K562 (cell line): ENCODE measurements around the gene PFKFB2. TPM values are rescaled to one million over a fixed set of nuclear protein-coding genes. Genes with fewer than 3 reads are reported as not detected.
A peak's percentile ranks its signal among the peaks of the same experiment; 100 is the strongest.

ENCODE experiments used
- ATF7 ChIP-seq: fragments of 450-650 bp; IDR thresholded peaks from 2 replicates; pipeline ENCODE4 v1.7.1; 2014; ENCODE audit warnings: mild to moderate bottlenecking, moderate library complexity
- CAMTA2 ChIP-seq: fragments of 250-450 bp; sonication (Bioruptor Pico); conservative IDR thresholded peaks from 2 replicates; pipeline ENCODE4 v1.5.1; 2022
- CBX3 ChIP-seq, 2 experiments: IDR thresholded peaks; 1 replicate in 1 of 2; 2 replicates in 1 of 2; pipeline ENCODE4 v1.6.1; 2012; ENCODE audit warnings: inconsistent platforms in 2 of 2, low read length in 2 of 2, borderline replicate concordance in 1 of 2, control low read depth in 1 of 2
- CC2D1A ChIP-seq: fragments of 450-650 bp; IDR thresholded peaks from 2 replicates; pipeline ENCODE4 v1.6.1; 2017; ENCODE audit warnings: mild to moderate bottlenecking
- CREM ChIP-seq: IDR thresholded peaks from 2 replicates; pipeline ENCODE4 v1.6.1; 2014; ENCODE audit warnings: antibody characterized with exemption, low read depth
- DNMT1 ChIP-seq: fragments of 450-650 bp; IDR thresholded peaks from 2 replicates; pipeline ENCODE4 v1.6.1; 2016; ENCODE audit warnings: antibody characterized with exemption, mild to moderate bottlenecking
- HDAC2 ChIP-seq: fragments of 450-650 bp; IDR thresholded peaks from 2 replicates; pipeline ENCODE4 v1.6.1; 2016; ENCODE audit warnings: mild to moderate bottlenecking
- LCOR ChIP-seq: sonication (generic); formaldehyde crosslinking; IDR thresholded peaks from 2 replicates; pipeline ENCODE4 v1.8.0; 2022; ENCODE audit warnings: mild to moderate bottlenecking, missing genetic modification reagents
- MYC ChIP-seq, 2 experiments: fragments of 250-450 bp in 1 of 2; sonication (Bioruptor Pico) in 1 of 2; IDR thresholded peaks; 2 replicates each; pipeline versions ENCODE4 v1.5.1 to v1.6.1; 2012 to 2021; ENCODE audit warnings: low read depth in 2 of 2, borderline replicate concordance in 1 of 2, improper control_type of control experiment in 1 of 2, low read length in 1 of 2, mild to moderate bottlenecking in 1 of 2, moderate library complexity in 1 of 2
- NCOA1 ChIP-seq: fragments of 450-650 bp; IDR thresholded peaks from 2 replicates; pipeline ENCODE4 v1.6.1; 2016; ENCODE audit warnings: low read depth
- NFIC ChIP-seq: fragments of 450-650 bp; IDR thresholded peaks from 2 replicates; pipeline ENCODE4 v1.6.1; 2017; ENCODE audit warnings: mild to moderate bottlenecking, inconsistent platforms
- RAD21 ChIP-seq, 2 experiments: fragments of 250-450 bp in 1 of 2; fragments of 450-650 bp in 1 of 2; sonication (Bioruptor Pico) in 1 of 2; formaldehyde crosslinking in 1 of 2; IDR thresholded peaks in 1 of 2; conservative IDR thresholded peaks in 1 of 2; 2 replicates each; pipeline versions ENCODE4 v1.4.0 to v1.8.0; 2020 to 2022; ENCODE audit warnings: mild to moderate bottlenecking in 2 of 2, moderate library complexity in 1 of 2
- RBM14 ChIP-seq: fragments of 200-400 bp; formaldehyde crosslinking; IDR thresholded peaks from 2 replicates; pipeline ENCODE4 v1.6.1; 2018; ENCODE audit warnings: low read depth, mild to moderate bottlenecking, low read length, moderate library complexity, borderline replicate concordance; ENCODE audit not compliant: insufficient read depth
- RBM15 ChIP-seq: fragments of 200-400 bp; formaldehyde crosslinking; IDR thresholded peaks from 2 replicates; pipeline ENCODE4 v1.6.1; 2018; ENCODE audit warnings: mild to moderate bottlenecking, low read length, moderate library complexity; ENCODE audit not compliant: insufficient read depth
- RNF2 ChIP-seq: sonication (generic); IDR thresholded peaks from 2 replicates; pipeline ENCODE4 v1.6.1; 2016
- SAP30 ChIP-seq: fragments of 200-600 bp; sonication (generic); IDR thresholded peaks from 2 replicates; pipeline ENCODE4 v1.6.1; 2012; ENCODE audit warnings: borderline replicate concordance, low read depth, mild to moderate bottlenecking, moderate library complexity, low read length, control low read depth, inconsistent platforms; ENCODE audit not compliant: insufficient read depth, poor library complexity, severe bottlenecking
- TOE1 ChIP-seq, 2 experiments: fragments of 450-650 bp in 1 of 2; sonication (generic) in 1 of 2; formaldehyde crosslinking in 1 of 2; IDR thresholded peaks; 2 replicates each; pipeline versions ENCODE4 v1.7.1 to v1.8.0; 2016 to 2022; ENCODE audit warnings: borderline replicate concordance in 2 of 2, mild to moderate bottlenecking in 2 of 2, antibody characterized with exemption in 1 of 2, inconsistent platforms in 1 of 2, low read depth in 1 of 2, missing genetic modification reagents in 1 of 2, moderate library complexity in 1 of 2
- ZEB2 ChIP-seq: fragments of 450-650 bp; IDR thresholded peaks from 2 replicates; pipeline ENCODE4 v1.6.1; 2016
- ZKSCAN3 ChIP-seq: fragments of 250-450 bp; sonication (Bioruptor Pico); IDR thresholded peaks from 2 replicates; pipeline ENCODE4 v1.4.0; 2020
- ZNF253 ChIP-seq: fragments of 250-450 bp; sonication (Bioruptor Pico); conservative IDR thresholded peaks from 2 replicates; pipeline ENCODE4 v1.6.1; 2021; ENCODE audit warnings: mild to moderate bottlenecking
- ZNF274 ChIP-seq: IDR thresholded peaks from 2 replicates; pipeline ENCODE4 v1.6.1; 2011; ENCODE audit warnings: low read depth, mild to moderate bottlenecking, low read length, moderate library complexity, borderline replicate concordance
- ZNF311 ChIP-seq: fragments of 250-450 bp; sonication (Bioruptor Pico); IDR thresholded peaks from 2 replicates; pipeline ENCODE4 v1.4.0; 2020; ENCODE audit warnings: mild to moderate bottlenecking, moderate library complexity
- polyA plus RNA-seq, 8 experiments: library from polyadenylated mRNA; depleted of rRNA in 4 of 8; stranded (reverse) in 5 of 8; unstranded in 3 of 8; fragments of >200 nt; fragmentation: Nextera tagmentation in 2 of 8; fragmentation: Illumina TruSeq in 1 of 8; extraction: Ambion mirVana in 2 of 8; extraction: Trizol in 1 of 8; gene quantifications; 2 replicates each; pipeline versions ENCODE4 v1.2.1 to v1.2.3, GENCODE V29; 2011 to 2014; ENCODE audit warnings: inconsistent platforms in 1 of 8, missing spikeins in 1 of 8
- total RNA-seq, 7 experiments: library from RNA; depleted of rRNA in 6 of 7; stranded (reverse); fragments of >200 nt in 6 of 7; fragmentation: Illumina TruSeq in 2 of 7; extraction: Trizol in 2 of 7; gene quantifications; 2 replicates each; pipeline versions ENCODE4 v1.2.1 to v1.2.3, GENCODE V29; 2011 to 2021; ENCODE audit warnings: low replicate concordance in 1 of 7
- TF ChIP-seq, protein P1 (sequence below): fragments of 250-450 bp; sonication (Bioruptor Pico); IDR thresholded peaks from 2 replicates; pipeline ENCODE4 v1.4.0; 2020; ENCODE audit warnings: borderline replicate concordance

The PFKFB2 gene
- total and polyA plus RNA-seq, 9 of the 15 experiments (the other 6 are each of a cell fraction or from before 2014, with no cell fraction given): 6.9 to 26.0 (median 16.4) TPM

DNA sequence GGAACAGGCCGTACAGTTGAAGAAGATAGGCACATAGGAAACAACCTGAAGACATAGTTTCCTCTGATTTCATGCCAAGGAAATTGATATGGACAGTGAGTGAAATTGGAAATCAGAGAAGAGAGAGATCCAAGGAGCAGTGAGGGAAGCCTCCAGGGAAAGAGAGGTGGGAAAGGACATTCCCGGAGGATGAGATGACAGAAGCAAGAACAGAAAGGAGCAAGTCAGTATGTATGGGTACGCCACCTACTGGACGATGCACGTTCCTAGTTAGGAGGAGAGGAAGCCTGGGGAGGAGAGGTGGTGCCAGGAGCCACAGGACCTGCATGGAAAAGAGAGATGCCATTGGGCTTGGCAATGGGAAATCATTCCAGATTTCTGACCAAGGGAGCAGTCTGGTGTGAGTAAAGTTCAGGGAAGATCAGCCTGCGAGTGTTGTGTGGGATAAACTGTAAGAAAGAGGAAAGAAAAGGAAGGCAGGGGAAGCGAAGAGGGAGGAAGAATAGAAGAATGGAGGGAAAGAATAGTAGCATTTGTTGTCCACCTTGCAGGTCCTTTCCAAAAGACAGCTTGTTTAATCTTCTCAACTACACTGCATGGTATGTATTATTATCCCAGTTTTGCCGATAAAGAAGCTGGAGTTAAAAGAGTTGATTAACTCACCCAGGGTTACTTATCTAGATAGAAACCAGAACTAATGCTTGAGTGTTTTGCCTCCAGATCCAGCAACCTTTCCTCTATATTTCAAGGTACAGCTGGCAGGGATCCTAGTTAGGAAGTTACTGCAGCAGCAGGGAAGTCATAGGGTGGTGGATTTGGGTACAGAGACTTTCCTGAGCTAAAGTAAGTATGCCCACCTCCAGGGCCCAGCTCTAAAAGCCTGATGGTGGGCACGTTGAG, 47.9 kb upstream of the PFKFB2 start (continued):
- TF ChIP-seq ZNF274 (no peak), CAMTA2 (no peak), ATF7 (0 out of 2 replicates have a peak, but pooled peaks have one; percentile 17), DNMT1 (0 out of 2 replicates have a peak, but pooled peaks have one; percentile 80), RNF2 (no peak), RBM14 (no peak), ZNF311 (CRISPR knock-in tag) (no peak), CREM (peak; percentile 76), NFIC (peak; percentile 27; the same call in 1 of the 2 replicates), ZNF253 (CRISPR knock-in tag) (no peak), CBX3 (IDR thresholded peaks at IDR 0.05; ENCODE audit: borderline replicate concordance in 1 of 2, low read length in 2 of 2) (peak in 1 of 2 experiments; percentile 55; a peak in 1 of 3 replicates), ZEB2 (peak; percentile 61; the same call in 1 of the 2 replicates), CC2D1A (peak; percentile 70; the same call in 1 of the 2 replicates), ZKSCAN3 (CRISPR knock-in tag) (no peak), LCOR (CRISPR knock-in tag) (no peak), TOE1 (IDR thresholded peaks at IDR 0.05; ENCODE audit: borderline replicate concordance) (peak; percentile 54), TOE1 (CRISPR knock-in tag; IDR thresholded peaks at IDR 0.05; ENCODE audit: borderline replicate concordance, low read depth) (no peak), MYC (IDR thresholded peaks at IDR 0.05; ENCODE audit: low read depth, low read length) (no peak), MYC (CRISPR knock-in tag; IDR thresholded peaks at IDR 0.05; ENCODE audit: borderline replicate concordance, low read depth) (no peak), RBM15 (no peak), NCOA1 (0 out of 2 replicates have a peak, but pooled peaks have one; percentile 30), SAP30 (no peak), RAD21 (CRISPR knock-in tag; conservative IDR thresholded peaks at IDR 0.05 in 1 of 2, IDR thresholded peaks at IDR 0.05 in 1 of 2) (peak; percentile 47 to 63), HDAC2 (0 out of 2 replicates have a peak, but pooled peaks have one; percentile 47)
- TF ChIP-seq, protein P1, sequence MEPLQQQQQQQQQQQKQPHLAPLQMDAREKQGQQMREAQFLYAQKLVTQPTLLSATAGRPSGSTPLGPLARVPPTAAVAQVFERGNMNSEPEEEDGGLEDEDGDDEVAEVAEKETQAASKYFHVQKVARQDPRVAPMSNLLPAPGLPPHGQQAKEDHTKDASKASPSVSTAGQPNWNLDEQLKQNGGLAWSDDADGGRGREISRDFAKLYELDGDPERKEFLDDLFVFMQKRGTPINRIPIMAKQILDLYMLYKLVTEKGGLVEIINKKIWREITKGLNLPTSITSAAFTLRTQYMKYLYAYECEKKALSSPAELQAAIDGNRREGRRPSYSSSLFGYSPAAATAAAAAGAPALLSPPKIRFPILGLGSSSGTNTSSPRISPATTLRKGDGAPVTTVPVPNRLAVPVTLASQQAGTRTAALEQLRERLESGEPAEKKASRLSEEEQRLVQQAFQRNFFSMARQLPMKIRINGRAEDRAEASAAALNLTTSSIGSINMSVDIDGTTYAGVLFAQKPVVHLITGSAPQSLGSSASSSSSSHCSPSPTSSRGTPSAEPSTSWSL: no peak
